CD4-positive, alpha-beta memory T cell (primary cell): ENCODE measurements around the gene EXOC5. TPM values are rescaled to one million over a fixed set of nuclear protein-coding genes. Genes with fewer than 3 reads are reported as not detected.

Source experiments
- CTCF ChIA-PET: fragments of 350-600 bp; sonication (Branson Sonifier 250); formaldehyde crosslinking; loops from one replicate; lab custom pipeline; 2021; ENCODE audit warnings: inconsistent platforms; ENCODE audit not compliant: partially characterized antibody; lab: Charles Lee
- POLR2A ChIA-PET: fragments of 350-600 bp; sonication (Branson Sonifier 250); formaldehyde crosslinking; loops from one replicate; lab custom pipeline; 2021; ENCODE audit not compliant: partially characterized antibody; lab: Charles Lee
- DNase-seq, 5 donors: peaks; one replicate each; pipeline versions ENCODE4 v3.0.0 to v3.0.0-alpha.2; 2020 to 2022; ENCODE audit warnings: mixed read lengths in 1 of 5
- H3K27ac ChIP-seq: one replicate; pipeline ENCODE4 v1.7.0; 2013; ENCODE audit warnings: low read depth, low read length
- H3K27me3 ChIP-seq: 2 replicates; pipeline ENCODE4 v1.7.0; 2013; ENCODE audit warnings: mild to moderate bottlenecking, low read length, moderate library complexity; ENCODE audit not compliant: insufficient read depth
- H3K36me3 ChIP-seq: 2 replicates; pipeline ENCODE4 v1.7.0; 2013; ENCODE audit warnings: mild to moderate bottlenecking, low read length, moderate library complexity; ENCODE audit not compliant: insufficient read depth
- H3K4me1 ChIP-seq: 2 replicates; pipeline ENCODE4 v1.7.0; 2013; ENCODE audit warnings: mild to moderate bottlenecking, low read length, moderate library complexity; ENCODE audit not compliant: insufficient read depth
- H3K4me3 ChIP-seq, 2 donors: one replicate each; pipeline ENCODE4 v1.7.0; 2013; ENCODE audit warnings: low read length in 2 of 2, mild to moderate bottlenecking in 1 of 2
- H3K9me3 ChIP-seq, 2 donors: one replicate each; pipeline ENCODE4 v1.7.0; 2013; ENCODE audit warnings: low read length in 2 of 2, control low read depth in 1 of 2; ENCODE audit not compliant: control insufficient read depth in 1 of 2
- H3K27ac Mint-ChIP-seq, 7 donors: one replicate each; pipeline ENCODE4 v1.8.0; 2020 to 2021; ENCODE audit warnings: mixed read lengths in 7 of 7, mild to moderate bottlenecking in 6 of 7, inconsistent platforms in 3 of 7, moderate library complexity in 3 of 7
- H3K27me3 Mint-ChIP-seq, 2 donors: one replicate each; pipeline ENCODE4 v1.8.0; 2020 to 2021; ENCODE audit warnings: mixed read lengths in 2 of 2
- H3K36me3 Mint-ChIP-seq, 2 donors: one replicate each; pipeline ENCODE4 v1.8.0; 2020 to 2021; ENCODE audit warnings: mixed read lengths in 2 of 2, inconsistent platforms in 1 of 2, mild to moderate bottlenecking in 1 of 2
- H3K4me1 Mint-ChIP-seq, 4 donors: one replicate each; pipeline ENCODE4 v1.8.0; 2020 to 2021; ENCODE audit warnings: mixed read lengths in 4 of 4, mild to moderate bottlenecking in 1 of 4
- H3K4me3 Mint-ChIP-seq, 8 donors: one replicate each; pipeline ENCODE4 v1.8.0; 2020 to 2021; ENCODE audit warnings: mixed read lengths in 8 of 8, mild to moderate bottlenecking in 7 of 8, moderate library complexity in 6 of 8, inconsistent platforms in 3 of 8
- H3K9me3 Mint-ChIP-seq, 8 donors: one replicate each; pipeline ENCODE4 v1.8.0; 2020 to 2021; ENCODE audit warnings: mixed read lengths in 8 of 8, mild to moderate bottlenecking in 5 of 8, inconsistent platforms in 3 of 8, moderate library complexity in 1 of 8
- intact Hi-C: fragments of 100-400 bp; cut with micrococcal nuclease; formaldehyde crosslinking; loops from one replicate; pipeline ENCODE4 v1.15.1; 2023
- polyA plus RNA-seq, 2 donors: library from polyadenylated mRNA; unstranded; fragments of 300-500 nt; fragmentation: Illumina TruSeq; gene quantifications; one replicate each; pipeline ENCODE4 v1.2.3, GENCODE V29; 2021
- total RNA-seq, 2 experiments: library from RNA; stranded (reverse); gene quantifications; one replicate each; pipeline ENCODE4 v1.2.3, GENCODE V29; 2021

Gene EXOC5
- total and polyA plus RNA-seq, 4 experiments from 2014 or later, result 48.3 to 66.3 (median 50.6) TPM

- H3K36me3 Mint-ChIP-seq, result peaks cover 30 to 53% of the 10 kb centered on the region in 2 donors
- ChIA-PET CTCF (interaction anchor here (1.1 kb wide), 1 partner anchor 8 kb away, joined by 3 read pairs; the partner anchor contains the start of genes AP5M1 and EXOC5), POLR2A (no interaction called here)
- Histone ChIP-seq H3K9me3 (no peaks in the 10 kb centered on the region), H3K4me3 (no peak overlapping the region), H3K4me1 (peaks cover 7% of the 10 kb centered on the region), H3K36me3 (peaks cover 22% of the 10 kb centered on the region), H3K27me3 (no peaks in the 10 kb centered on the region), H3K27ac (no peak overlapping the region)
- H3K9me3 Mint-ChIP-seq, result peaks cover 0 to 3% (median 0%) of the 10 kb centered on the region in 8 donors
- no peak overlapping the region for H3K4me3 Mint-ChIP-seq
- no peak overlapping the region for H3K27ac Mint-ChIP-seq
- H3K4me1 Mint-ChIP-seq, result peaks cover 10 to 19% (median 14%) of the 10 kb centered on the region in 4 donors
- intact Hi-C loops, result no loop called here
- no peaks in the 10 kb centered on the region for H3K27me3 Mint-ChIP-seq
- no peak for DNase-seq
Observed at GRCh38 chr14:57277062-57277461, 8.4 kb upstream of the EXOC5 start.

- H3K27me3 Mint-ChIP-seq, result no peaks in the 10 kb centered on the region
- intact Hi-C loops, result no loop called here
- H3K27ac Mint-ChIP-seq, result peak overlapping the region in 2 of 7 donors; percentile 15 to 43
- peaks cover 25 to 41% of the 10 kb centered on the region in 2 donors for H3K36me3 Mint-ChIP-seq
- H3K27me3 ChIP-seq, result no peaks in the 10 kb centered on the region
- no peaks in the 10 kb centered on the region for H3K9me3 ChIP-seq
- CTCF ChIA-PET, result no interaction called here
- no peak overlapping the region for H3K4me3 ChIP-seq
- peaks cover 0 to 3% (median 0%) of the 10 kb centered on the region in 8 donors for H3K9me3 Mint-ChIP-seq
- H3K4me3 Mint-ChIP-seq, result no peak overlapping the region
- POLR2A ChIA-PET, result no interaction called here
- peaks cover 25 to 39% (median 31%) of the 10 kb centered on the region in 4 donors for H3K4me1 Mint-ChIP-seq
- H3K27ac ChIP-seq, result no peak overlapping the region
- no peak for DNase-seq
- H3K36me3 ChIP-seq, result peaks cover 12% of the 10 kb centered on the region
- H3K4me1 ChIP-seq, result peaks cover 26% of the 10 kb centered on the region
Observed at GRCh38 chr14:57275023-57275664, 6.4 kb upstream of the EXOC5 start.

- Mint-ChIP-seq H3K27me3 (no peaks in the 10 kb centered on the region), H3K27ac (no peak overlapping the region), H3K4me3 (no peak overlapping the region), H3K9me3 (peaks cover 0 to 3% (median 0%) of the 10 kb centered on the region in 8 donors), H3K36me3 (peaks cover 22 to 38% of the 10 kb centered on the region in 2 donors), H3K4me1 (peaks cover 28 to 44% (median 35%) of the 10 kb centered on the region in 4 donors)
- Histone ChIP-seq H3K9me3 (no peaks in the 10 kb centered on the region), H3K27me3 (no peaks in the 10 kb centered on the region), H3K27ac (no peak overlapping the region), H3K4me1 (peaks cover 29% of the 10 kb centered on the region), H3K4me3 (no peak overlapping the region), H3K36me3 (peaks cover 12% of the 10 kb centered on the region)
- intact Hi-C loops, result no loop called here
- POLR2A ChIA-PET, result no interaction called here
- CTCF ChIA-PET, result no interaction called here
- no peak for DNase-seq
Observed at GRCh38 chr14:57274551-57274950, 5.8 kb upstream of the EXOC5 start.

GRCh38 chr14:57273236-57273635 lies 4.5 kb upstream of the EXOC5 start:
- CTCF ChIA-PET, result no interaction called here
- Mint-ChIP-seq H3K4me1 (peaks cover 25 to 52% (median 37%) of the 10 kb centered on the region in 4 donors), H3K27me3 (no peaks in the 10 kb centered on the region), H3K36me3 (peaks cover 17 to 38% of the 10 kb centered on the region in 2 donors), H3K4me3 (no peak overlapping the region), H3K27ac (no peak overlapping the region), H3K9me3 (peaks cover 0 to 4% (median 0%) of the 10 kb centered on the region in 8 donors)
- POLR2A ChIA-PET, result no interaction called here
- H3K27ac ChIP-seq, result no peak overlapping the region
- H3K27me3 ChIP-seq, result no peaks in the 10 kb centered on the region
- H3K4me1 ChIP-seq, result peaks cover 29% of the 10 kb centered on the region
- no peak for DNase-seq
- H3K9me3 ChIP-seq, result no peaks in the 10 kb centered on the region
- H3K4me3 ChIP-seq, result no peak overlapping the region
- H3K36me3 ChIP-seq, result peaks cover 12% of the 10 kb centered on the region
- intact Hi-C loops, result no loop called here

- peaks cover 0 to 4% (median 0%) of the 10 kb centered on the region in 8 donors for H3K9me3 Mint-ChIP-seq
- Histone ChIP-seq H3K4me1 (peaks cover 38% of the 10 kb centered on the region), H3K27ac (no peak overlapping the region), H3K36me3 (no peaks in the 10 kb centered on the region), H3K4me3 (no peak overlapping the region), H3K27me3 (no peaks in the 10 kb centered on the region), H3K9me3 (no peaks in the 10 kb centered on the region)
- H3K36me3 Mint-ChIP-seq, result peaks cover 1 to 14% of the 10 kb centered on the region in 2 donors
- ChIA-PET CTCF (no interaction called here), POLR2A (no interaction called here)
- intact Hi-C loops, result loop anchor here (5.0 kb wide), 2 partner anchors 44 to 931 kb away; no protein-coding TSS in a partner anchor
- no peaks in the 10 kb centered on the region for H3K27me3 Mint-ChIP-seq
- DNase-seq, result no peak
- H3K27ac Mint-ChIP-seq, result peak overlapping the region in 1 of 7 donors; percentile 7
- H3K4me1 Mint-ChIP-seq, result peaks cover 44 to 77% (median 63%) of the 10 kb centered on the region in 4 donors
- peak overlapping the region in 1 of 8 donors; percentile 27 for H3K4me3 Mint-ChIP-seq
Observed at GRCh38 chr14:57266065-57266464, 2.6 kb downstream of the EXOC5 start.

- H3K4me3 Mint-ChIP-seq, result no peak overlapping the region
- Histone ChIP-seq H3K4me3 (no peak overlapping the region), H3K27me3 (no peaks in the 10 kb centered on the region), H3K9me3 (no peaks in the 10 kb centered on the region), H3K4me1 (peaks cover 16% of the 10 kb centered on the region), H3K27ac (no peak overlapping the region), H3K36me3 (no peaks in the 10 kb centered on the region)
- ChIA-PET POLR2A (no interaction called here), CTCF (no interaction called here)
- peaks cover 10 to 20% of the 10 kb centered on the region in 2 donors for H3K36me3 Mint-ChIP-seq
- DNase-seq, result no peak
- no peak overlapping the region for H3K27ac Mint-ChIP-seq
- no peaks in the 10 kb centered on the region for H3K27me3 Mint-ChIP-seq
- intact Hi-C loops, result no loop called here
- H3K4me1 Mint-ChIP-seq, result peaks cover 38 to 62% (median 46%) of the 10 kb centered on the region in 4 donors
- H3K9me3 Mint-ChIP-seq, result peaks cover 0 to 3% (median 0%) of the 10 kb centered on the region in 8 donors
Observed at GRCh38 chr14:57262117-57262516, 6.6 kb downstream of the EXOC5 start.

GRCh38 chr14:57261604-57262003 lies 7.1 kb downstream of the EXOC5 start:
- intact Hi-C loops, result no loop called here
- Mint-ChIP-seq H3K4me3 (no peak overlapping the region), H3K27me3 (no peaks in the 10 kb centered on the region), H3K27ac (no peak overlapping the region), H3K4me1 (peaks cover 38 to 63% (median 47%) of the 10 kb centered on the region in 4 donors), H3K36me3 (peaks cover 11 to 24% of the 10 kb centered on the region in 2 donors), H3K9me3 (peaks cover 0 to 3% (median 0%) of the 10 kb centered on the region in 8 donors)
- no peaks in the 10 kb centered on the region for H3K27me3 ChIP-seq
- H3K4me3 ChIP-seq, result no peak overlapping the region
- no peaks in the 10 kb centered on the region for H3K9me3 ChIP-seq
- H3K36me3 ChIP-seq, result no peaks in the 10 kb centered on the region
- ChIA-PET CTCF (no interaction called here), POLR2A (no interaction called here)
- DNase-seq, result no peak
- no peak overlapping the region for H3K27ac ChIP-seq
- H3K4me1 ChIP-seq, result peaks cover 14% of the 10 kb centered on the region
